Lower lobe of right lung (tissue), 2 donors: ENCODE measurements around the gene LPP. TPM values are rescaled to one million over a fixed set of nuclear protein-coding genes. Genes with fewer than 3 reads are reported as not detected.

Experiments used
- ATAC-seq, 2 donors: fragments of 200-7000 bp; cut with Tn5 transposase; one replicate each; pipeline ENCODE4 v1.9.1; 2020 to 2022; ENCODE audit warnings: mild to moderate bottlenecking in 2 of 2, moderate library complexity in 2 of 2
- DNase-seq: peaks from one replicate; pipeline ENCODE4 v3.0.0-alpha.2; 2020
- H3K27ac ChIP-seq: fragments of 200-600 bp; one replicate; pipeline ENCODE4 v1.8.0; 2022
- H3K27me3 ChIP-seq: fragments of 200-600 bp; one replicate; pipeline ENCODE4 v1.8.0; 2022; ENCODE audit warnings: low read depth
- H3K36me3 ChIP-seq: fragments of 200-600 bp; one replicate; pipeline ENCODE4 v1.8.0; 2022; ENCODE audit warnings: mild to moderate bottlenecking
- H3K4me1 ChIP-seq: fragments of 200-600 bp; one replicate; pipeline ENCODE4 v1.8.0; 2022
- H3K4me3 ChIP-seq: fragments of 200-600 bp; one replicate; pipeline ENCODE4 v1.8.0; 2022; ENCODE audit warnings: mild to moderate bottlenecking
- H3K9me3 ChIP-seq: fragments of 200-600 bp; one replicate; pipeline ENCODE4 v1.8.0; 2022
- CTCF ChIP-seq: fragments of 200-600 bp; IDR thresholded peaks from one replicate; pipeline ENCODE4 v1.8.0; 2022; ENCODE audit warnings: antibody characterized with exemption, mild to moderate bottlenecking
- intact Hi-C: fragments of 100-400 bp; cut with DNase I; formaldehyde crosslinking; loops from one replicate; pipeline ENCODE4 v1.11.0; 2022
- total RNA-seq: library from RNA; stranded (reverse); fragmentation: NEBNext Ultra II Directional; extraction: Animal tissue kit (Norgen Biotek cat#: 25700); gene quantifications from one replicate; pipeline ENCODE4 v1.2.1, GENCODE V29; 2021
- donor health status: DM: no; HTN: yes; CAD: no; lungs with severe emphysema.

The LPP gene
- total RNA-seq, 1 donor from 2014 or later = 180 TPM

GRCh38 chr3:188339410-188340295, 185.7 kb downstream of the LPP start:
- Histone ChIP-seq H3K27me3 (no peaks in the 10 kb centered on the region), H3K27ac (no peak overlapping the region), H3K9me3 (no peaks in the 10 kb centered on the region), H3K4me1 (peaks cover 24% of the 10 kb centered on the region), H3K36me3 (no peaks in the 10 kb centered on the region), H3K4me3 (no peak overlapping the region)
- no peak for DNase-seq
- no peak for TF ChIP-seq CTCF
- peak; percentile 54 to 63 for ATAC-seq
- intact Hi-C loops = no loop called here

- Histone ChIP-seq H3K27ac (no peak overlapping the region), H3K9me3 (no peaks in the 10 kb centered on the region), H3K27me3 (no peaks in the 10 kb centered on the region), H3K4me3 (no peak overlapping the region), H3K4me1 (peaks cover 24% of the 10 kb centered on the region), H3K36me3 (no peaks in the 10 kb centered on the region)
- ATAC-seq (no peak), DNase-seq (no peak)
- intact Hi-C loops = no loop called here
- TF ChIP-seq CTCF = no peak
These were observed 187.5 kb downstream of the LPP start for GRCh38 chr3:188341501-188341900.

GRCh38 chr3:188342991-188343732, 189.2 kb downstream of the LPP start:
- intact Hi-C loops = no loop called here
- Histone ChIP-seq H3K4me3 (no peak overlapping the region), H3K36me3 (no peaks in the 10 kb centered on the region), H3K27me3 (no peaks in the 10 kb centered on the region), H3K27ac (no peak overlapping the region), H3K4me1 (peaks cover 27% of the 10 kb centered on the region), H3K9me3 (no peaks in the 10 kb centered on the region)
- DNase-seq (no peak), ATAC-seq (no peak)
- no peak for TF ChIP-seq CTCF

- H3K4me1 ChIP-seq = peaks cover 30% of the 10 kb centered on the region
- H3K4me3 ChIP-seq = no peak overlapping the region
- no peaks in the 10 kb centered on the region for H3K27me3 ChIP-seq
- DNase-seq (no peak), ATAC-seq (no peak)
- no peak overlapping the region for H3K27ac ChIP-seq
- intact Hi-C loops = no loop called here
- H3K9me3 ChIP-seq = no peaks in the 10 kb centered on the region
- no peaks in the 10 kb centered on the region for H3K36me3 ChIP-seq
- no peak for TF ChIP-seq CTCF
These were observed 189.9 kb downstream of the LPP start for GRCh38 chr3:188343894-188344293.

GRCh38 chr3:188345223-188345622, 191.3 kb downstream of the LPP start:
- no peak for ATAC-seq
- Histone ChIP-seq H3K27me3 (no peaks in the 10 kb centered on the region), H3K4me3 (no peak overlapping the region), H3K27ac (no peak overlapping the region), H3K4me1 (peaks cover 26% of the 10 kb centered on the region), H3K36me3 (no peaks in the 10 kb centered on the region), H3K9me3 (no peaks in the 10 kb centered on the region)
- DNase-seq = no peak
- intact Hi-C loops = no loop called here
- no peak for TF ChIP-seq CTCF
